HepG2 (cell line): Measurements from ENCODE around the gene S100P. TPM values are rescaled to one million over a fixed set of nuclear protein-coding genes. Genes with fewer than 3 reads are reported as not detected.

ENCODE experiments used
- AGO2 ChIP-seq: fragments of 200-400 bp; formaldehyde crosslinking; optimal IDR thresholded peaks from 2 replicates; pipeline ENCODE3; 2017; ENCODE audit warnings: mild to moderate bottlenecking, low read depth, low read length, moderate library complexity
- ATRX ChIP-seq: sonication (generic); formaldehyde crosslinking; IDR thresholded peaks from 2 replicates; pipeline ENCODE4 v1.4.0; 2020; ENCODE audit warnings: missing genetic modification reagents, borderline replicate concordance
- CCDC6 ChIP-seq: sonication (generic); formaldehyde crosslinking; IDR thresholded peaks from 2 replicates; pipeline ENCODE4 v1.8.1; 2022; ENCODE audit warnings: mild to moderate bottlenecking, missing genetic modification reagents, moderate library complexity
- CSRNP2 ChIP-seq: sonication (generic); formaldehyde crosslinking; conservative IDR thresholded peaks from 2 replicates; pipeline ENCODE4 v1.8.0; 2022; ENCODE audit warnings: low read depth, missing genetic modification reagents
- ELF1 ChIP-seq: sonication (generic); formaldehyde crosslinking; IDR thresholded peaks from 2 replicates; pipeline ENCODE4 v1.4.0; 2020; ENCODE audit warnings: missing genetic modification reagents
- FOXA1 ChIP-seq, 2 experiments: fragments of 450-650 bp in 1 of 2; sonication (generic) in 1 of 2; formaldehyde crosslinking in 1 of 2; IDR thresholded peaks; 2 replicates each; pipeline versions ENCODE4 v1.4.0 to v1.6.1; 2016 to 2020; ENCODE audit warnings: missing genetic modification reagents in 1 of 2
- FOXP4 ChIP-seq: sonication (generic); formaldehyde crosslinking; IDR thresholded peaks from 2 replicates; pipeline ENCODE4 v1.4.0; 2020; ENCODE audit warnings: missing genetic modification reagents
- HCFC1 ChIP-seq: fragments of 150-350 bp; IDR thresholded peaks from 2 replicates; pipeline ENCODE4 v1.6.1; 2014; ENCODE audit warnings: low read depth, low read length
- HIC2 ChIP-seq: sonication (generic); formaldehyde crosslinking; IDR thresholded peaks from 2 replicates; pipeline ENCODE4 v1.9.0; 2022; ENCODE audit warnings: low read depth, missing genetic modification reagents
- KLF9 ChIP-seq: IDR thresholded peaks from 2 replicates; pipeline ENCODE4 v1.6.1; 2016; ENCODE audit warnings: low read depth
- SKIL ChIP-seq: sonication (generic); formaldehyde crosslinking; IDR thresholded peaks from 2 replicates; pipeline ENCODE4 v1.8.0; 2022; ENCODE audit warnings: missing genetic modification reagents, mild to moderate bottlenecking, moderate library complexity, borderline replicate concordance
- TAF1 ChIP-seq: sonication (generic); formaldehyde crosslinking; IDR thresholded peaks from 2 replicates; pipeline ENCODE4 v1.4.0; 2020; ENCODE audit warnings: missing genetic modification reagents
- ZBTB20 ChIP-seq: sonication (generic); formaldehyde crosslinking; IDR thresholded peaks from 2 replicates; pipeline ENCODE4 v1.8.1; 2023; ENCODE audit warnings: missing genetic modification reagents, low read depth, mild to moderate bottlenecking, borderline replicate concordance
- ZMYM3 ChIP-seq: sonication (generic); formaldehyde crosslinking; IDR thresholded peaks from 2 replicates; pipeline ENCODE4 v1.5.1; 2020; ENCODE audit warnings: mild to moderate bottlenecking, missing genetic modification reagents
- ZNF674 ChIP-seq: sonication (generic); formaldehyde crosslinking; IDR thresholded peaks from 2 replicates; pipeline ENCODE4 v1.5.0; 2020; ENCODE audit warnings: low read depth, mild to moderate bottlenecking, missing genetic modification reagents
- polyA plus RNA-seq, 8 experiments: library from polyadenylated mRNA; depleted of rRNA in 3 of 8; stranded (reverse) in 7 of 8; unstranded in 1 of 8; fragments of >200 nt; fragmentation: Illumina TruSeq in 4 of 8; extraction: Trizol in 4 of 8; gene quantifications; 2 replicates each; pipeline versions ENCODE4 v1.2.1 to v1.2.3, GENCODE V29; 2011 to 2016; ENCODE audit warnings: low read depth in 4 of 8, missing spikeins in 1 of 8, mixed read lengths in 1 of 8; ENCODE audit not compliant: insufficient read depth in 1 of 8
- total RNA-seq, 5 experiments: library from RNA; depleted of rRNA; stranded (reverse); fragments of >200 nt; fragmentation: Illumina TruSeq; extraction: Trizol; gene quantifications; 2 replicates each; pipeline ENCODE4 v1.2.3, GENCODE V29; 2016; ENCODE audit warnings: low read depth in 1 of 5

The S100P gene
- total and polyA plus RNA-seq, 2 of the 13 experiments (the other 11 are each of a cell fraction or from before 2014, with no cell fraction given), result 278 to 1,649 TPM

GRCh38 chr4:6716018-6716911, 22.6 kb downstream of the S100P start, which contains the start of gene BLOC1S4 (continued):
- peak; percentile 84 for TF ChIP-seq AGO2
- no peak for TF ChIP-seq KLF9 (CRISPR knock-in tag)
- 0 out of 2 replicates have a peak, but pooled peaks have one; percentile 49 for TF ChIP-seq ZBTB20 (CRISPR knock-in tag)
- TF ChIP-seq HIC2 (CRISPR knock-in tag), result no peak
- TF ChIP-seq TAF1 (CRISPR knock-in tag), result peak; percentile 95
- no peak for TF ChIP-seq SKIL (CRISPR knock-in tag)
- no peak for TF ChIP-seq ZMYM3 (CRISPR knock-in tag)
- no peak for TF ChIP-seq CSRNP2 (CRISPR knock-in tag)
- TF ChIP-seq FOXA1 (IDR thresholded peaks at IDR 0.05), result no peak
- TF ChIP-seq FOXA1 (CRISPR knock-in tag; IDR thresholded peaks at IDR 0.05), result peak; percentile 17
- peak; percentile 32; the same call in 1 of the 2 replicates for TF ChIP-seq HCFC1
- TF ChIP-seq CCDC6, result peak; percentile 83
- peak; percentile 82 for TF ChIP-seq ELF1 (CRISPR knock-in tag)
- TF ChIP-seq ATRX (CRISPR knock-in tag), result no peak
- TF ChIP-seq FOXP4 (CRISPR knock-in tag), result no peak; the same call in 1 of the 2 replicates
- TF ChIP-seq ZNF674 (CRISPR knock-in tag), result no peak
